GM18520 (cell line): ENCODE measurements around the gene KIAA1217.

Experiments
- ATAC-seq: cut with Tn5 transposase; IDR thresholded peaks from one replicate; pipeline ENCODE4 v1.9.1; 2021; ENCODE audit not compliant: unreplicated experiment

KIAA1217 gene

DNA sequence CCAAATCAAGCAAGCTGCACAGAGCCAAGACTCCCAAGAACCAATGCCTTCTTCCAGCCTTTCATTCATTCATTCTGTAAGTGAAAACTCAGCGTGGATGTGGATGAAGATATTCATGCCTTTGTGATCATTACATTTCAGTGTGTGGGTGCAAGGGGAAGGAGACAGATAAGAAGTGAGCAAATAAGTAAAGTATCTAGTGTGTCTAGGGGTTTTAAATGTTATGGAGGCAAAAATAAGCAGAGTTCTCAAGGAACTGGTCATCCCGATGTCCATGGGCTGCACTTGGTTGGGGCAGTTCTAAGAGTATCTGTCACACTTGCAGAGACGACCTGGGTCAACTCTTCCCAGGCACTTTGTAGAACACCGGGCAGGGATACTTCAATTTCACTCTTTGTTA lies 149.1 kb downstream of the KIAA1217 start:
- ATAC-seq = no peak

DNA sequence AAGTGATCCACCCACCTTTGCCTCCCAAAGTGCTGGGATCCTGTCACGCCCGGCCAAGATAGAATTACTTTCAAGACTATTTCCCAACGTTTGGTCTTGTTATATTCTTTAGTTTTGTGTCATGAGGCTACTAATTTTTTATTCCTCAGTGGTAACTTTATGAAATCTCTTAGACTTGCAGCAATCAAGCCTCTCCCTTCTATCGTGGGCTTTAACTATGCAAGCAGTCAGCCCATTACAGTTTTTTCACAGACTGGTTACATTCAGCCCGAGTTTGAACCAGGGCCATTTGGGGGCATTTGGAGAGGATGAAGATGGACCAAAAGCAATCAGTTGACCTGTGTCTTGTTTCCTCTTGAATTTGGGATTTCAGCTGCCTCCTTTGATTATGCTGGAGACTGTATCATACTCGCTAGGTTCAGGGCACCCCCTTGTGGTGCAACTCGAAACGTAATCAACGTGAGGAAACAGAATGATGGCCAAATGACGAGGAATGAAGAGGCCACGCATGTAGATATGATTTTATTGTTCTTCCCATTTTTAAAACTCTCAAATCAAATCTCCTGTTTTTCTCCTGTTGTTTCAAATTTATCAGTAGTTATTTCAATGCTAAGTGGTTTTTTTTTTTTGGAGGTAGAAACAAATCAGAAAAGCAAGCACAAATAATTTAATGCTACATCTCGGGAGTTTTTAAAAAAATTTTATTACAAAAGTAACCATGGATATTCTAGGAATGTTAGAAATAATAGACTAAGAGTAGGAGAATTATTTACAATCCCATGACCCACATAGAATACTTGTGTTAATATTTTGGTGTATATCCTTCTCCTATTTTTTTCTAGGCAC lies 151.6 kb downstream of the KIAA1217 start:
- ATAC-seq = no peak

DNA sequence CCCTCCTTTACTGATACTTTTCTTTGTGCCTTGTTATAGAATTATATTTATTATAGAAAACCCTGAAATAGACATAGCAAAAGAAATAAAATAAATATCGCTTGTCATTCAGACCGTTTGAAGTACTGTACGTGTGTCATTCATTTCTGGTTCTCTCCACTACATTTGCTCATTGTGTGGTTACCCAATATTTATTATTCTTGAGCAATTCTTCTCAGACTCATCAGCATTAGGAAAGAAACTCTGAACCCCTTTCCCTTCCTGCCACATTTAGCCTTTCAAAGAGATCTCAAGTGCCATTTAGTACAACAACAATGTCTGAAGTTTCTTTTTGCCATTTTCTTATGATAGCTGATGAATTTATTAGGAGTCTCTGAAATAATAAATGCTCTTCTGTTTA lies 154.1 kb downstream of the KIAA1217 start:
- no peak for ATAC-seq

DNA sequence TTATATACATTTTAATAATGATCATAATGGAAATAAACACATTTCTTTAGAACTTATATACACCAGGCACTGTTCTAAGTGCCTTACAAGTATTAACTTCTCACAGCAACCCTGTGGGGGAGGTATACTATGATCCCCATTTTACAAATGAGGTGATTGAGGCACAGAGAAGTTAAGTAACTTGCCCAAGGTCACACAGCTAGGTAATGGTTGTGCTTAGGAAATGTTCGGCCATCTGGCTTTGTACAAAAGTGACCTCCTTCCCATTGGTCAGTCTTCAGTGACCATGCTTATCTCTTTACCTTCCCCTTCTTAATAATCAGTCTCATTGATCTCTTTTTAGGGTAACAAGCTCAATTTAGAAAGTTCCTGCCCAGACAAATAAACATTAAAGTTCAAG lies 158.8 kb downstream of the KIAA1217 start:
- no peak for ATAC-seq

DNA sequence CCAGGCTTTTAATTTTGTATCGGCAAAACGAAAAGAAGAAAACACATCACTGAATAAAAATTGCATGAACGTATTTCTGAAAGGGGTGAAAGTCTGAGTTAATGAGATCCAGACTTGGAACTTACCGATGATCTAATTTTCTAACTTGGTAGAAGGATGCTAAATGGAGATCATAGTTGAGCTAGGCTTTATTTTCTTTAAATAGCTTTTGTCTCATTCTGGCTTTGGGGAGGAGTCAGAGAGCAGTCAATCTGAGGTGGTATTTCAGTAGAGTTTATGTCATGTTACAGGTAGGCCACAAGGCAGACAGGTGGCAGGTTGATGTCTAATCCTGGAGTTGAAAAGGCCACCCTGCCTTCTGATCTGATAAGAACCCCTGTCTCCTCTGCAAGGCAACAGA lies 161.9 kb downstream of the KIAA1217 start:
- no peak for ATAC-seq

DNA sequence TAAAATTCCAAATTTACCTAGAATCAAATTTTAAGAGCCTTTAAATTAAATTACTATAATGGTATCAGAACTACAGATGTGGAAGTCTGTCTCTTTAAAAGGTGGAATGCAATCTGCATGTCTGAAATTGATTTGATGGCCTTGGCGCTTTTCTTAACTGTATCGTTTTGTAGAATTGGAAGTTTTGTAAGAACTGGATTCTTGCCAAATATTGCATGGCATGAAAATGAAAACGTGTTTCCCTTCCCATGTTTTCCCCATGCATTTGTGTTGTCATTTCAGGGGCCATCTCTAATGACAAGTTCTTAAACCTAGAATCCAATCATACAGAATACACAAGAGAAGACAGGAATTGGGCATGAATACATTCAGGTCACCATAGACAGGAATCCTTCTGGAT lies 162.5 kb downstream of the KIAA1217 start:
- ATAC-seq = no peak

DNA sequence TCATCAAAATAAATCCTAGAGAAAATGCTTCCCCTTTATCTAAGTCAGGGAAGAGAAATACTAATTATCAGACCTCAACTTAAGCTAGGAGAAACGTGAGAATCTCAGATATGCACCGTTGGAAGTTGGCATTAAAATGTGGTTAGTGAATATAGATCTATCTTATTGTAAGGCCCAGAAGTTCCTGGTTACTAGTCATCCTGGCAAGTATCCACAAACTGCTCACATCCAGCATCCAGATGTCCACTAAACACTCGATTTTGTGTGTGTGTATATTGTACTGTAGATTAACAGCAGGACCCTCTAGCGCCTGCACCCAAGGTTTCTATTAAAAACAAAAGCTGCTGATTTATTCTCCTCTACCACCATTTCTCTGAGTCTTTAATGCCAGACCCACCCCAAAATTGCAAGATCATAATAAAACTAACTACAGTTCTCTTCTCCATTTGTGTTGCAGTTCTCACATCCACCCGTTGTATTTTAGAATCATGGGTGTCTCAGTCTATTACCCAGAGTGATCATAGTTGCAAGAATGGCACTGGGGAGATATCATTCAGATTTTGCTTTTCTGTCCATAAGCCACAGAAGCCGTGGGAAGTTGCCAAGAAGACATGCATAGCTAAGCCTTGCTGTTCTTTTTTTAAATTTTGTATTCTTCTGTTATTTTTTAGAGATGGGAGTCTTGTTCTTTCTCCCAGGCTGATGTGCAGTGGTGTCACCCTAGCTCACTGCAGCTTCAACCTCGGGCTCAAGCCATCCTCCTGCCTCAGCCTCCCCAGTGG lies 165.4 kb downstream of the KIAA1217 start:
- ATAC-seq = no peak

DNA sequence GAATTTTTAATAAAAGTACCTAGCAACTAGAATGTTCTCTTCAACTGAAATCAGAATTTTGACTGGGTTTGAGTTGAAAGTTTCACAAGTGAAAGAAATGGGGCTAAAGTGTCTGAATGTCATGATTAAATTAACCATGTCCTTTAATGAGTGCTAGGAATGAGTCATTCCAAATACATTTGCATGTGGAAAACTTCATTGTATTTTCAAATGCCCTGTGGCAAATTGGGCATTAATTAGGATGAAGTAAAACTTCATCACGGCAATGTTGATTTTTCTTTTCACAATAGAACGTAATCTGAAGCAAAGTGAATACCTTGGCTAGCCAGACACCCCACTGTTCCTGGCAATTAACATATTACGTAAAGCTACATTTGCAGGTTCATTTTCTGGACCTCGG lies 166.6 kb downstream of the KIAA1217 start:
- ATAC-seq = no peak

DNA sequence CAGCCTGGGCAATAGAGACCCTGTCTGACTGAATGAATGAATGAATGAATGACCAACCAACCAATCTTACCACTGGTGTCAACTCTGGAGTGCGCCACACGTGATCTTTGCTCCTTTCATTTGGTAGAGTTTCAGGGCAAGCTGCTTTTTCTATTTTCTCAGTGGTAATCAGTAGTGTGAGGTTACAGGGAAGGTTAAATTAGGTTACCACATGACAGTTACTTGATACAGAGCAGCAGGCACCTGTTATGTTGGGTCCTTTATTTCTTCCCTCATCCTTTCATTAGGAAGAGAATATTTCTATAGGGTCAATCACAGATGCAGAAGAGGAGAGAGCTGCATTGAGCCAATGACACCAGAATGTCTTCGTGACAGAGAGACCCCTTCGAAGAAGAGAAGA lies 167.8 kb downstream of the KIAA1217 start:
- ATAC-seq = no peak

DNA sequence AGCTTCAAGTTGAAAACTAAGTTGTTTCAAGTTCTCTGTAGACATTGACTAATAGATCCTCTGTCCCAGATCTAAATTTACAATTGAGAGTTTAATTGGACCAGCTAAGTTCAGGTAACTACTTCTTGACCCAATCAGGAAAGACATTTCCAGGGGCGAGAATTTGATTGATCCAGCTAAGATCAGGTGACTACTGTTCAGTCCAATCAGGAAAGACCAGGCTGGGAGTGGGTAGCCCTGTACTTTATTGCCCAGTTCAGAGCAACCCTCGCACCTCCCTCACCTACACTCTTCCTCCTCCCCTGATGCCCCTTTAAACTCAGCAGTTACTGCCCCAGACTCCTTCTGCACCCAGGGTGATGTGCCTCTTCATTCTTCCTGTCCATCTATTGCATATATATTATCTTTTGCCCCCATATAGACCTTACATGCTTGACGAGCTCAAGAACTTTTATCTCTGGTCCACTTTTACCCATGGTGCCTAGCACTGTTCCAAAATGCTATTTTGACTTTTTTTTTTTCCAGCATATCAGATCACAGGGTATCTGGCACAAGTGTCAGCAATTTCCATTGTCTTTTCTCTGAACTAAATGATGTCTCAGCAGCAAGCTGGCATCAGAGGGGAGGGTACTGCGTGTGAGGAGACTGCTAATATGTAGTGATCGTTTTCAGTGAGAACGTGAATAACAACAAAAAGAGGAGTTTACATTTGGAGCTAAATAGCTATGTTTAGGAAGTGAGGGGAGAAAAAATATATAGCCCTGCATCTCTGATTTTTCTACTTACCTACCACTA lies 169.4 kb downstream of the KIAA1217 start:
- ATAC-seq = no peak

DNA sequence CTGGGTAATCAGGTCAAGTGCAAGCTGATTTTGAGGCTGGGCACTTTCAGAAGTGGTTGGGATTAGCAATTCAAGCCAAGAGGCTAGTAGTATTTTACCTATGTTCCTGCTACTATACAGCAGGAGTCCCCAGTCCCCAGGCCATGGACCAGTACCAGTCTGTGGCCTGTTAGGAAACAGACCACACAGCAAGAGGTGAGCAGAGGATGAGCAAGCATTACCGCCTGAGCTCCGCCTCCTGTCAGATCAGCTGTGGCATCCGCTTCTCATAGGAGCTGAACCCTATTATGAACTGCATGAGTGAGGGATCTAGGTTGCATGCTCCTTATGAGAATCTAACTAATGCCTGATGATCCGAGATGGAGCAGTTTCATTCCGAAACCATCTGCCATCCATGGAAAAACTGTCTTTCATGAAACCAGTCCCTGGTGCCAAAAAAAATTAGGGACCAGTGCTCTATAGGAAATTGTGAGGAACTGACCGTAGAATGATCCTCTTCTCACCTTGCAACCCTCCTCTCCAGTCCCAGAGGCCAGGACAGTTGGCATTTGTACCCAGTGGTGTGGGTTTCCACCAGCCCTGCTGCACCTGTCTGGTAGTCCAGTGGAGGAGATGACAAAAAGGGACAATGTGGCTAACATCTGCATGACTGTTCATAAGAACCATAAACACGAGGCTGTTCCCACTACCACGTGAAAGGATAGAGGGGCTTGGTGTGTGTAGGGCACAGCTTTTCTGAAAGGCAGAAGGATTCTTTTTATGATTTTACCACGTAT lies 172.5 kb downstream of the KIAA1217 start:
- ATAC-seq = no peak

DNA sequence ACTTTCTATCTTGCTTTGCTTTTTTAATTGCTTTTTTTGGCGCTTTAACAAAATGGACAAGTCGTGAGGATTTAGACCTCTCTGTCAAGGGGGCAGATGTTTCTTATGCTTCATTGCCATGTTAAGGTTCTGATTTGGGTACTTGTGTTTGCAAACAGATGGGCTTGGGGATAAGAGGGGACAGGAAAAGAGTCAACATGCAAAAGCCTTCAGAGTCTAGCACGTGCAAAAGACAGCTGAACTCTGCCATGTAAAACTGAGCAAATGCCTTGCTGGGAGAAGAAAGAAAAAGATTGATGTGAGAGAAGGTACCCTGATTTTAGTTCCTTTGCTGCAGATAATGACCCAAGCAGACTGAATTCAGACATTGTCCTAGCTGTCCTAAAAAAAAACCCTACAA lies 173.1 kb downstream of the KIAA1217 start:
- ATAC-seq = no peak

DNA sequence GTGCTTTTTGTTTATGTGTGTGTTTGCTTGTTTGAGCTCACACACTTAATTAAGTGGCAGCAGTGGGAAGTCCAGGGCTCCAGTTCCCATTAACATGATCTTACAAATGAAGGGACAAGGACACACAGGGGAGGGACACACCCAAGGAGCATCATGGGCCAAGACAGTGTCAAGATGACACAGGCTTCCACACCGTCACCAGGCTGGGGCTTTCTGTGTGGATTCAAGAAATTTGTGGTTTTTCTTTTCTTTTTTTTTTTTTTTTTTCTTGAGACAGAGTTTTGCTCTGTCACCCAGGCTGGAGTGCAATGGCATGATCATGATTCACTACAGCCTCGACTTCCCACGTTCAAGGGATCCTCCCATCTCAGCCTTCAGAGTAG lies 173.6 kb downstream of the KIAA1217 start:
- ATAC-seq = peak; percentile 25

DNA sequence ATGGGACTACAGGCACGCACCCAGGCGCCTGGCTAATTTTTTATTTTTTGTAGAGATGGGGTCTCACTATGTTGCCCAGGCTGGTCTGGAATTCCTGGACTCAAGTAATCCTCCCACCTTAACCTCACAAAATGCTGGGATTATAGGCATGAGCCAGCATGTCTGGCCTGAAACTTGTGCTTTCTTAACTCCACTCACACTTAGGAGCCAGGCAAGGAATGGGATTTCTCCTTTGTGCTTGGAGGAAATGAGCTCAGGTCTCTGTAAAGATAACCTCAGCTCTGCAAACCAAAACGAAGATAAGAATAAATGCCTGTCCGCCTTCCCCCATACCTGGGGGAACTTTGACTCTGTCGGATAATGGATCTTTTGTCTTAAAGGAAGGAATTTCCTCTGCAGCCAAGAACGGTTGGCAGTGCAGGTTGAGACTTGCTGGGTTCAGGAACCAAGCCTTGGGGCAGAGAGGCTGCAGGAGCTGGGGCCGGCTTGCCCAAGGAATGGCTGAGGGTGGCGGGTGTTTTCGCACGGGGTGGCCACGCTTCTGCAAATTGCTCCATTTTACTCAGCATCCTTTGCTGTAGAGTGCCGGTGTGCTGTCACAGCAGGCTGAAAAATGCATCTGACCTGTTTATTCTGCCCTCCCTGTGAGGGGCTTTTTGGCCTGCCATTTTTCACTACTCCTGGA lies 174.2 kb downstream of the KIAA1217 start:
- peak; percentile 45 for ATAC-seq

DNA sequence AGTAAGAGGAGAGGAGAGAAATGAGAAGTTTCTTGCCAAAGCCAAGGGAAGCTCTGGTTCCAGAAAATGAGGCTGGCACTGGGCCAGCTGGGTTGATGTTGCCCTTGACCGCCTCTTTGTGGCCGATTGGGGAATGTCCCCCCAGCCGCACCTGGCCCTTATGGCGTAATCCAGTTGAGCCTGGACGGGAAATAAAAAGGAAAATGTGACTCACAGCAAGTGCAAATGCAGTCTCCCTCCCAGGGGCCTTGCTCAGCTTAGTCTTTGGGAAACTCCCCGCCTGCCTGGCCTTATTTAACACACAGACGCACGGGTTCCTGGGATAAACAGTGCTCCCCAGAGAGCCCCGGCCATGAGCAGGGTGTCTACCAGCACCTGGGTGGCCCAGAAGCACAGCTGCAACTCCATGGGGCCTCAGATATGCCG lies 174.8 kb downstream of the KIAA1217 start:
- peak; percentile 77 for ATAC-seq

DNA sequence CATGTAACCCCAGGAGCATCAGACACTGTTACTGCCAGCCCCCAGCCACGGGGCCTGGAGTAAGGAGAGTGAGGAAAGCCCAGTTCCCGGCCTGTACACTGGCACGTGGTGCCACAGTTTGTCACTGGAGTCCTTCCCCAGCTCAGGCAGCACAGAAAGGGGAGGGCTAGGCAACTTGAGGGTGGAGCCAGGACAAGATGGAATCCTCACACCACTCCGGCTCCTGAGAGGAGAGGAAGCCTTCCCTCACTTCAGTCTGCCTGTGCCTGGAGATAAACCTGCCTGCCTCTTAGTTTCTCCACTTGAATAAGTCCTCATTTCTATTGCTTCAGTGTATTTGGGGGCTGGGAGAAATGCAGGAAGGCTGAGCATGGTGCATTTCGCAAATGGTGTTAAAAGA lies 176.0 kb downstream of the KIAA1217 start:
- no peak for ATAC-seq

DNA sequence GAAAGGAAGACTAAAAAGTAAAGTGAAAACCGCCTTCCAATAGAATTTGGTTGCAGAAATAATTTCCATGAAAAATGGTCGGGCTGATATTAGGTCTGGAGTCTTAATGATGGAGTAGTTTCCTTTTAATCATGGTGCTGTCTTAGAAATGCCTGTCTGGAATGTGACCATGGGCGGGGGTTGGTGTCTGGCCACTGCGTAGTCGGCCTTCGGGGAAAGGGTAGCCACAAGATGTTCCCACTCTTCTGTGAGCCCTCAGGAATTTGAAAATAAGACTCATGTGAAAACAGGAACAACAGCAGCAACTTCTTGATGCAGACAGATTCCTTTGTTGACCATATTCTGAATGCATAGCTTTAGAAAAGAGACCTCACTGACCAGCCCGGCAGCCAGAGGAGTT lies 176.8 kb downstream of the KIAA1217 start:
- ATAC-seq = no peak

DNA sequence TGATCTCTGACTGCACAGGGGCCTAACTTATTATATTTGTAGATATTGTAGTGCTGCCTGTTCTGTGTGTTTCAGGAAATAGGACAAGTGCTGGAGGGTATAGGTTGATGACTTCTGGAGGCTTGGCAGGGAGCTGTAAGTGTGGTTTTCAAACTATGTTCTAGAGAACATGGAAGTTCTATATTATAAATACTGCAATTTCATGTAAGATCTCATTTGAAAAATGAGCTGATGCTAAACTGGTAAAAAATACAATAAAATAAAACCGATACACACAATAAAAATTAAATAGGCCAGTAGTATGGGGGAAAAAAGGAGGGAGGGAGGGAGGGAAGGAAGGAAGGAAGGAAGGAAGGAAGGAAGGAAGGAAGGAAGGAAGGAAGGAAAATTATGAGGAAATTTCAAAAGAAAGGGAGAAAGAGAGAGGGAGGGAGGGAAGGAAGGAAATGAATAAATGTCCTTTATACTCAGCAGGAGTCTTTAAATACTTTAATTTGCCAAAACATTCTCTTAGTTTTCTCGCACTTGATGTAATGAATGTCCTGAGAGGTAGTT lies 181.3 kb downstream of the KIAA1217 start:
- no peak for ATAC-seq

DNA sequence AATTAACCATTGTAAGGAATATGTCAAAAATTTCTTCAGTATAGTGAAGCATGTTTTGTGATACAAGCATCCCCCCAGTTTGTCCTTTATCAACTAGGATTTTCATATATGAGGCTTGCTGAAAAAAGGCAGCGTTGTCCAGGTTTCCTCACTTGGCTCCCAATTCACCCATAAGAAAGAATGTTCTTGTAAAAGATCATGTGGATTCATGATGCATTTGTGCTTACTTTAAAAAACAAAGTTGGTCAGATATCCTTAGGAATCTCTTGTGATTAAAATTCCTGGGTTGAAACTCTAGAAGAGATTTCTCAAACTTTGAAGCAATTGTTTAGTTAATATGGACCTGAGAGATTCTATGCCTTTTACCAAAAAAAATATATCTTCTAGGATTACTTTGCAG lies 181.8 kb downstream of the KIAA1217 start:
- ATAC-seq = no peak

DNA sequence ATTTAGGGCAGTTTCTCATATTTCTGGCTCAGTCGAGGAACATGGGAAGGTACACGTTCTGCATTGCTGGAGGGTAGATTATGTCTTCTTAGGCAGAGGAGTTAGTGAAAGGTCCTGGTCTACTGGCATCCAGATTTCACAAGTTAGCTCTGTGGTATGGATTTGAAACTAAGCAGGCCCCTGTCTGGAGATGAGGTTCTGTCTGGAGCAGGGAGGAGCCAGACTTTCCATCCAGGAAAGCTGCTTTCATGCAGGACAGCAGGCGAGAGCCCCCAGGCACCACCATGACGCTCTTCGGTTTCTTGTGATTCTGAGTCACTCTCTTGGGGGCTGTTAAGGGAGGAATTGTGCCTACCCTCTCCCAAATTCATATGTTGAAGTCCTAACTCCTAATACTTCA lies 184.3 kb downstream of the KIAA1217 start:
- no peak for ATAC-seq
